AG04450 (cell line): ENCODE results near the gene ADH6. TPM values are rescaled to one million over a fixed set of nuclear protein-coding genes. Genes with fewer than 3 reads are reported as not detected.
"Not testable (repeated sequence)": the region's sequence is repeated elsewhere in the genome, so short reads cannot be mapped to it uniquely, and the experiment has no call there.

Experiments used
- CTCF ChIA-PET: fragments of 300-600, 350-600 bp; formaldehyde crosslinking; extraction: SDS; loops from one replicate; lab custom pipeline; 2022; ENCODE audit warnings: antibody characterized with exemption, inconsistent platforms; lab: Charles Lee
- POLR2A ChIA-PET: fragments of 350-600 bp; formaldehyde crosslinking; extraction: SDS; loops from one replicate; lab custom pipeline; 2021; ENCODE audit warnings: antibody characterized with exemption, inconsistent platforms; lab: Yijun Ruan, JAX
- DNase-seq: peaks from one replicate; pipeline ENCODE4 v3.0.0-alpha.2; 2011; ENCODE audit warnings: low read depth, low spot score
- H3K27ac ChIP-seq: one replicate; pipeline ENCODE4 v1.5.1; 2012; ENCODE audit warnings: low read depth, low read length, control low read depth
- H3K27me3 ChIP-seq: one replicate; pipeline ENCODE4 v1.6.0; 2012; ENCODE audit warnings: low read length; ENCODE audit not compliant: control insufficient read depth, insufficient read depth
- H3K4me3 ChIP-seq: 2 replicates; pipeline ENCODE4 v1.5.1; 2011; ENCODE audit warnings: mild to moderate bottlenecking, low read depth, low read length, control low read depth
- H3K9me3 ChIP-seq: 2 replicates; pipeline ENCODE4 v1.5.1; 2012; ENCODE audit warnings: low read length; ENCODE audit not compliant: control insufficient read depth, insufficient read depth
- polyA plus RNA-seq: library from polyadenylated mRNA; depleted of rRNA; stranded (reverse); fragments of >200 nt; gene quantifications from 2 replicates; pipeline ENCODE4 v1.2.3, GENCODE V29; 2011
- TF ChIP-seq, protein P1 (sequence below): IDR thresholded peaks from 2 replicates; pipeline ENCODE4 v1.5.1; 2011; ENCODE audit warnings: low read depth, low read length, control low read depth, inconsistent platforms

Gene ADH6
- polyA plus RNA-seq, 1 experiment, result 0.02 TPM

DNA sequence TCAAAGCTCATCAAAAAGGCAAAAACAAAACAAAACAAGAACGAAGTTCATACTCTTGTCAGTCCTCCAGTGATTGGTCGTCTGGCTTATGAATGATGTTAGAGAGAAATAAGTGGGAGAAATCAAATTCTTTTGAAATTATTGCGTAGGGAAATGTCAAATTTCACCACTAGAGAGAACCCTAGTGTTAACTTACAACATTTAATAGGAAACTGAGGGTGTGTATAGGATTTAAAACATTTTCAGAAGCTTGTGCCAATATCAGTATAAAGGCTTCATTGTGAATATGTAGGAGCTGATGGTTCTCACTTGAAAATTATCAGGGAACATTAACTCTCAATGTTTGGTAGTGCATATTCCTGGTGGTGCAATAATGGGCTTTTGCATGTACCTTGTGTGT lies 17.4 kb downstream of the ADH6 start:
- no peaks in the 10 kb centered on the region for H3K27me3 ChIP-seq
- POLR2A ChIA-PET, result interaction anchor here (1.4 kb wide), 1 partner anchor 123 kb away, joined by 3 read pairs; no protein-coding TSS in a partner anchor
- no peak for DNase-seq
- no peak overlapping the region for H3K27ac ChIP-seq
- H3K4me3 ChIP-seq, result no peak overlapping the region
- TF ChIP-seq, protein P1, sequence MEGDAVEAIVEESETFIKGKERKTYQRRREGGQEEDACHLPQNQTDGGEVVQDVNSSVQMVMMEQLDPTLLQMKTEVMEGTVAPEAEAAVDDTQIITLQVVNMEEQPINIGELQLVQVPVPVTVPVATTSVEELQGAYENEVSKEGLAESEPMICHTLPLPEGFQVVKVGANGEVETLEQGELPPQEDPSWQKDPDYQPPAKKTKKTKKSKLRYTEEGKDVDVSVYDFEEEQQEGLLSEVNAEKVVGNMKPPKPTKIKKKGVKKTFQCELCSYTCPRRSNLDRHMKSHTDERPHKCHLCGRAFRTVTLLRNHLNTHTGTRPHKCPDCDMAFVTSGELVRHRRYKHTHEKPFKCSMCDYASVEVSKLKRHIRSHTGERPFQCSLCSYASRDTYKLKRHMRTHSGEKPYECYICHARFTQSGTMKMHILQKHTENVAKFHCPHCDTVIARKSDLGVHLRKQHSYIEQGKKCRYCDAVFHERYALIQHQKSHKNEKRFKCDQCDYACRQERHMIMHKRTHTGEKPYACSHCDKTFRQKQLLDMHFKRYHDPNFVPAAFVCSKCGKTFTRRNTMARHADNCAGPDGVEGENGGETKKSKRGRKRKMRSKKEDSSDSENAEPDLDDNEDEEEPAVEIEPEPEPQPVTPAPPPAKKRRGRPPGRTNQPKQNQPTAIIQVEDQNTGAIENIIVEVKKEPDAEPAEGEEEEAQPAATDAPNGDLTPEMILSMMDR, result peak; percentile 45
- CTCF ChIA-PET, result interaction anchor here (0.6 to 4.6 kb wide), 21 partner anchors 9 to 1053 kb away, joined by 3 to 122 read pairs (median 4); no protein-coding TSS in a partner anchor
- H3K9me3 ChIP-seq, result no peaks in the 10 kb centered on the region

DNA sequence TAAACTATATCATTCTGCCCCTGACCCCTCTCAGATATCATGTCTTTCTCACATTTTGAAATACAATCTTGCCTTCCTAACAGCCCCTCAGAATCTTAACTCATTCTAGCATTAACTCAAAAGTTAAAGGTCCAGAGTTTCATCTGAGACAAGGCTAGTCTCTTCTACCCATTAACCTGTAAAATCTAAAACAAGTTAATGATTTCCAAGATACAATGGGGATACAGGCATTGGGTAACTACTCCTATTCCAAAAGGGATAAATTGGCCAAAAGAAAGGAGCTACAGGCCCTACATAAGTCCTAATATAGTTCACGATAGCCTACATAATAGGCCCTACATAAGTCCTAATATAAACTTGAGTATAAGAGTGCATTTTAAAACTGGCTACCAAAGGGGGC lies 18.9 kb downstream of the ADH6 start:
- Histone ChIP-seq H3K27me3 (no peaks in the 10 kb centered on the region), H3K4me3 (no peak overlapping the region), H3K27ac (no peak overlapping the region), H3K9me3 (peaks cover 4% of the 10 kb centered on the region; the same call in 1 of the 2 replicates)
- DNase-seq, result no peak
- ChIA-PET POLR2A (no interaction called here), CTCF (interaction anchor here (0.6 to 4.6 kb wide), 3 partner anchors 103 to 263 kb away, joined by 5 to 122 read pairs (median 54); no protein-coding TSS in a partner anchor)
- TF ChIP-seq, protein P1, result no peak

- no peaks in the 10 kb centered on the region for H3K27me3 ChIP-seq
- TF ChIP-seq, protein P1, result no peak
- no peak overlapping the region for H3K4me3 ChIP-seq
- no peak for DNase-seq
- H3K9me3 ChIP-seq, result no peaks in the 10 kb centered on the region; the same call in 1 of the 2 replicates
- POLR2A ChIA-PET, result no interaction called here
- no peak overlapping the region for H3K27ac ChIP-seq
- CTCF ChIA-PET, result no interaction called here
Observed at GRCh38 chr4:99190336-99190735, 28.7 kb downstream of the ADH6 start.

- H3K27me3 ChIP-seq, H3K27ac ChIP-seq, H3K9me3 ChIP-seq, H3K4me3 ChIP-seq, CTCF ChIA-PET, DNase-seq, POLR2A ChIA-PET: not testable (repeated sequence)
Observed at GRCh38 chr4:99189900-99190299, 29.1 kb downstream of the ADH6 start.

DNA sequence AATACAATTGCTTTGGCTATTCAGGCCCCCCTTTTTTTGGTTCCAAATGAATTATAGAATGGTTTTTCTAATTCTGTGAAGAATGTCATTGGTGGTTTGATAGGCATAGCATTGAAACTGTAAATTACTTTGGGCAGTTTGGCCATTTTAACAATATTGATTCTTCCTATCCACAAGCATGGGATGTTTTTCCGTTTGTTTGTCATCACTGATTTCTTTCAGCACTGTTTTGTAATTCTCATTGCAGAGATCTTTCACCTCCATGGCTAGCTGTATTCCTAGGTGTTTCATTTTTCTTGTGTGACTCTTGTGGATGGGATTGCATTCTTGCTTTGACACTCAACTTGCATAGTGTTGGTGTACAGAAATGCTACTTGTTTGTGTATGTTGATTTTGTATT lies 33.0 kb downstream of the ADH6 start:
- no peaks in the 10 kb centered on the region; the same call in 1 of the 2 replicates for H3K9me3 ChIP-seq
- H3K27ac ChIP-seq, result no peak overlapping the region
- no peak for DNase-seq
- no peaks in the 10 kb centered on the region for H3K27me3 ChIP-seq
- no peak overlapping the region for H3K4me3 ChIP-seq
- CTCF ChIA-PET, result interaction anchor here (1.1 kb wide), 1 partner anchor 16 kb away, joined by 4 read pairs; no protein-coding TSS in a partner anchor
- POLR2A ChIA-PET, result no interaction called here
- TF ChIP-seq, protein P1, result no peak
